HTERT RPE-1 (cell line): Measurements from ENCODE around the gene PEX14.
"Not testable (repeated sequence)": the region's sequence is repeated elsewhere in the genome, so short reads cannot be mapped to it uniquely, and the experiment has no call there.

Source experiments
- in situ Hi-C: fragments of 300-500 bp; cut with MboI; formaldehyde crosslinking; loops from 4 replicates; pipeline ENCODE4 v1.14.3; 2020; ENCODE audit warnings: low sequenced_read_pairs

Gene PEX14, protein sequence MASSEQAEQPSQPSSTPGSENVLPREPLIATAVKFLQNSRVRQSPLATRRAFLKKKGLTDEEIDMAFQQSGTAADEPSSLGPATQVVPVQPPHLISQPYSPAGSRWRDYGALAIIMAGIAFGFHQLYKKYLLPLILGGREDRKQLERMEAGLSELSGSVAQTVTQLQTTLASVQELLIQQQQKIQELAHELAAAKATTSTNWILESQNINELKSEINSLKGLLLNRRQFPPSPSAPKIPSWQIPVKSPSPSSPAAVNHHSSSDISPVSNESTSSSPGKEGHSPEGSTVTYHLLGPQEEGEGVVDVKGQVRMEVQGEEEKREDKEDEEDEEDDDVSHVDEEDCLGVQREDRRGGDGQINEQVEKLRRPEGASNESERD

GRCh38 chr1:10474613-10475507 lies at the start of gene PEX14:
Gene PEX14 (plus strand): TSS chr1:10474950. CDS start chr1:10474967, 17 bp downstream.
- in situ Hi-C loops = no loop called here

DNA sequence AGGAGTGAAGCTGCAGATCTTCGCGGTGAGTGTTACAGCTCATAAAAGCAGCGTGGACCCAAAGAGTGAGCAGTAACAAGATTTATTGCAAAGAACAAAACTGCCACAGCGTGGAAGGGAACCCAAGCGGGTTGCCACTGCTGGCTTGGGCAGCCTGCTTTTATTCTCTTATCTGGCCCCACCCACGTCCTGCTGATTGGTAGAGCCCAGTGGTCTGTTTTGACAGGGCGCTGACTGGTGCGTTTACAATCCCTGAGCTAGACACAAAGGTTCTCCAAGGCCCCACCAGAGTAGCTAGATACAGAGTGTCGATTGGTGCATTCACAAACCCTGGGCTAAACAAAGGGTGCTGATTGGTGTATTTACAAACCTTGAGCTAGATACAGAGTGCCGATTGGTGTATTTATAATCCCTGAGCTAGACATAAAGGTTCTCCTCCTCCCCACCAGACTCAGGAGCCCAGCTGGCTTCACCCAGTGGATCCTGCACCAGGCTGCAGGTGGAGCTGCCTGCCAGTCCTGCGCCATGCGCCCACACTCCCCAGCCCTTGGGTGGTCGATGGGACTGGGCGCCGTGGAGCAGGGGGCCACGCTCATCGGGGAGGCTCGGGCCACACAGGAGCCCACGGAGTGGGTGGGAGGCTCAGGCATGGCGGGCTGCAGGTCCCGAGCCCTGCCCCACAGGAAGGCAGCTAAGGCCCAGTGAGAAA lies 48.8 kb upstream of the PEX14 start:
- in situ Hi-C loops = not testable (repeated sequence)

DNA sequence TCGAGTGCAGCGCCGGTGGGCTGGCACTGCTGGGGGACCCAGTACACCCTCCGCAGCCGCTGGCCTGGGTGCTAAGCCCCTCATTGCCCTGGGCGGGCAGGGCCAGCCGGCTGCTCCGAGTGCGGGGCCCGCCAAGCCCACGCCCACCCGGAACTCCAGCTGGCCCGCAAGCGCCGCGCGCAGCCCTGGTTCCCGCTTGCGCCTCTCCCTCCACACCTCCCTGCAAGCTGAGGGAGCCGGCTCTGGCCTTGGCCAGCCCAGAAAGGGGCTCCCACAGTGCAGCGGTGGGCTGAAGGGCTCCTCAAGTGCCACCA lies 48.3 kb upstream of the PEX14 start:
- in situ Hi-C loops = not testable (repeated sequence)

DNA sequence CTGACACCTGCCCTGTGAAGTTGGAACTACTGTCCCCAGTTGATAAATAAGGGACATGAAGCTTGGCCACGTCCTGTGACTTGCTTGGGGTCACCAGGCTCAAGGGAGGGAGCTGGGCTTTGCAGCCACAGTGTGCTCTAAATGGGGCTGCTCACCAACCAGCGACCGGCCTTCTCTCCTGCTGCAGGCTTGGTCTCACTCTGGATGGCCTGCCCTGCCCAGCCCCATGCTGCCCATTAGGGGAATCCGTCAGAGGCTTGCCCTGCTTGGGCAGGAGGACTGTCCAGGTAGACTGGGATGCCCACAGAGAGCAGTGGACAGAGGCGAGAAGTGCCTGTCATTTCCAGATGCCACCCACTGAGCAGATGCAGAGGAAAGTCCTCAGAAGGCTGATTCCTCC lies 45.8 kb upstream of the PEX14 start:
- in situ Hi-C loops = no loop called here

DNA sequence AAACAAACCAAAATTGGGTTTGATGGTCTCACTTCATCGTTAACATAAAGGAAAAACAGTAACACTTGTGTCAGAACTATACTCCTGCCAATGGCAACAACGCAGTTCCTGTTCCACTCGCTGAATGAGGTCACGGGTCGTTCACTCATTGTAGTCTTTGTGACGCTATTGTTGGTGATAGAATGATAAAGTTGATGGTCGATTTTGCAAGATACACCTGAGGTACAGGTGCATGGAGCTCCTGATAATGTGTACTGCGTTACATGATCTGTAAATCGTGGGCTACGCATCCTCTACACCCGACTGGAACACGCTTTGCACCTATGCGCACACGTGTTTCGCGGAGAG lies 44.9 kb upstream of the PEX14 start:
- in situ Hi-C loops = no loop called here

GRCh38 chr1:10430216-10431069 lies 44.3 kb upstream of the PEX14 start, which contains the start of gene CENPS:
Gene CENPS (plus strand): TSS chr1:10430433. CDS start chr1:10430518, 85 bp downstream.
- in situ Hi-C loops = no loop called here

- in situ Hi-C loops = no loop called here
Measured at GRCh38 chr1:10431070-10431730, 43.5 kb upstream of the PEX14 start.

DNA sequence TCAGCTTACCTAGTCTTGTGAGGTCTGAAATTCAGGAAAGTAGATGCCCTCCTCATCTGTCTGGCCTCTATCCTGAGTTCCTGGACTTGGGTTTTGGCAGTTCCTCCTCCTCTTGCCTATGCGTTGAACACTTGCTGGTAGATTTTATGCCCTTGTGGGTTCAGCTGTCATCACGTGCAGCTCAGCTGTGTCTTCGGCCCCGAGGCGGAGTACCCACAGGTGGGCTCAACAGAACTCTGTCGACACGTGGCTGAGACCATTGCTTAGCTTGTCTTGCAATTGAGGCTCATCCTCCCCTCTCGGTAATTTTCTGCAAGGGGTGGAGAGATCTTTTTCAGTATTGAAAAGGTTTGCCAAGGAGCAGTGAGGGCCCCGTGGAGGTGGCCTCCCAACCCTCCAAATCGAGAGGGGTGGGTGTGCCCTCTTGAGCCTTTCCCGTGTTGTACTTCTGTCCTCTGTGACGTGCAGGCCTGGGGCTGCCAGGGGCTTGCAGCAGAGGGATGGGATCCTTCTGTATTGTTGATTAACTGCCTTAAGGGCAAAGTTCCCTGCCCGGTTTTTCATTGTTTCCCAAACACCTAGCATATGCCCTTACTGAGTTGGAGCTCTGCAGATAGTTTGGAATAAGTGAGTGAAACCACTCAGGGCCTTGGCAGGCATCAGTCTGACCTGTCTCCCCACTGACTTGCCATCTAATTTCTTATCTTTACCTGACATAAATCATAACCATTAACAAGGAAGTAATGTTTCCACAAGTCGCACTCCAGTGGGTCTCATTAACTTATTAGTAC lies 41.6 kb upstream of the PEX14 start:
- in situ Hi-C loops = no loop called here

GRCh38 chr1:10433790-10434189 lies 41.0 kb upstream of the PEX14 start:
- in situ Hi-C loops = no loop called here

DNA sequence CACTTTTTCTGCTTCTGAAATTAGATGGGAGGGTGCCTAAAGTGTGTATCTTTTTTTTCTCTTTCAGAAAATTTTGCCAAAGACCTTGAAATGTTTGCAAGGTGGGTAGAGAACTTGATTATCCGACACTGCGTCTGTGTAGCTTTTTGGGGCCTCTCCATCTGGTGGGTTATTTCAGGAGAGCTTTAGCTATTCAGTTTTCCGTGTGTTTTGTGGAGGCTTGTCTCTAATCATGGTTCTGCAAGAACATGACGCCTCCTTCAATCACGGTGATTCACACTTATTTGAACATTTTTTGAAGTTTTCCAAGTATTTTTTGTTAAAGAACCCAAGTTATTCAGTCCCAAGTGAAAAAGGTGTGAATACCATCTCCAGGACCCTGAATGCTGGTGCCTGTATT lies 40.2 kb upstream of the PEX14 start:
- in situ Hi-C loops = no loop called here

DNA sequence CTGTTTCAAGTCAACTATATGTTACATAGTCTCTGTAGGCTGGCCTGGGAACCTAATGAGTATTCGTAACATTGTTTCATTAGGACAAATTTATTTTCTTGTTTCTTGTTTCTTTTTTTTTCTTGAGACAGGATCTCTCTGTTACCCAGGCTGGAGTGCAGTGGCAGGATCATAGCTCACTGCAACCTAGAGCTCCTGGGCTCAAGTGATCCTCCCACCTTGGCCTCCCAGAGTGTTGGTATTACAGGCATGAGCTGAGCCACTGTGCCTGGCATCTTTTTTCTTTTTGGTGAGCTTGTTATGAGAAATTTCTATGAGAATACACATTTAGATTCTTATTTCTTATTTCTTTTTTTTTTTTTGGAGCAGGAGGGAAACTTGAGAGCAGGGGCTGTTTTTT lies 37.7 kb upstream of the PEX14 start:
- in situ Hi-C loops = no loop called here

DNA sequence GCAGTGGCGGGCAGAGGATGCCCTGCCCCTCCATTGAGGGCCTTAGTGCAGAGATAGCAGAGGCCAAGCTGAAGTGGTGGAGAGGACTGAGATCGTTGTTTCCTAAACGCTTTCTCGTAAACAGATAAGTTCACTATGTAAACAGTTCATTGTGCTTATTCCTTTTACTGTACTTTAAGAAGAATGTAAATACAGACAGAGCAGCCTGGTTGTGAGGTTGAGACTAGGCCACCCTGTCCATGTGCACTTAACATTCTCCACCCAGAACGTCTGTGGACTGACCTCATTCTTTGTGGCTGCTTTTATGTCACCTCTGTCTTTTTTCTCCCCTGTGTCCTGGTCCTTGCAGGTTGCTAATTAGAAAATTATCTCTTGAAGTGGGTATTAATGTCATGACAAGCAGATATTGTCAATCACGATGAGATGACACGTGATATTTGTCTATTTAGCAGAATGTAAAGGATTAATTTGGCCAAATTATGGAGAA lies 36.0 kb upstream of the PEX14 start:
- in situ Hi-C loops = no loop called here

DNA sequence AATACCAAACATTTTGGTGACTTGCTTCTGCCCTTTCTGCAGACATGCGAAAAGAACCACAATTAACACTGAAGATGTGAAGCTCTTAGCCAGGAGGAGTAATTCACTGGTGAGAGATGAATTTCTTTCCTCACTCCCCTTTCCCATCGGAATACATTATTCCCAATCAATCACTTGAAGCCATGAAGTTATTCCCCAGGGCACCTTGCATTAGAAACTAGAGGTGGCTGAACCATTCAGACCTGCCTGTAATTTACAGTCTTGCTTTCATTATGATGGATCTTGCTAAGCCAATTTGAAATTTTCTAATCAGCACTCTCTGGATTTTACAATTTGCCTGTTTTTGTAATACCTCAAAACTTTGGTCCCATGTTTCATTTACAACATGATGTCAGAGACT lies 34.4 kb upstream of the PEX14 start:
- in situ Hi-C loops = no loop called here

GRCh38 chr1:10440794-10441193 lies 34.0 kb upstream of the PEX14 start:
- in situ Hi-C loops = no loop called here

DNA sequence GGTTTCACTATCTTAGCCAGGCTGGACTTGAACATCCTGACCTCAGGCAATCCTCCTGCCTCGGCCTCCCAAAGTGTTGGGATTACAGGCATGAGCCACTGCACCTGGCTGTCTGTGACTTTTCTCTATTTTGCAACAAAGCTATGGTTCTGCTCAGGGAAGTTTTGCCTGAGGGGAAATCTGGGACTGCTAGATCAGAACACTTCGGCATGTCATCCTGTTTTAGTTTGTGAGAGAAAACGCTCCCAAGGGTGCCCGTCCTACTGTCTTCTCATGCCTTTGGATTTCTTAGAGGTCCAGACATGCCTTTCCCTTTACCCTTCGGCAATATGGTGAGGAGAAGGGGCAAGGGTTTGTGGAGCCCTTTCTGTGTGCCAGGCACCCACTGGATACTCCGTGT lies 30.5 kb upstream of the PEX14 start:
- in situ Hi-C loops = no loop called here

DNA sequence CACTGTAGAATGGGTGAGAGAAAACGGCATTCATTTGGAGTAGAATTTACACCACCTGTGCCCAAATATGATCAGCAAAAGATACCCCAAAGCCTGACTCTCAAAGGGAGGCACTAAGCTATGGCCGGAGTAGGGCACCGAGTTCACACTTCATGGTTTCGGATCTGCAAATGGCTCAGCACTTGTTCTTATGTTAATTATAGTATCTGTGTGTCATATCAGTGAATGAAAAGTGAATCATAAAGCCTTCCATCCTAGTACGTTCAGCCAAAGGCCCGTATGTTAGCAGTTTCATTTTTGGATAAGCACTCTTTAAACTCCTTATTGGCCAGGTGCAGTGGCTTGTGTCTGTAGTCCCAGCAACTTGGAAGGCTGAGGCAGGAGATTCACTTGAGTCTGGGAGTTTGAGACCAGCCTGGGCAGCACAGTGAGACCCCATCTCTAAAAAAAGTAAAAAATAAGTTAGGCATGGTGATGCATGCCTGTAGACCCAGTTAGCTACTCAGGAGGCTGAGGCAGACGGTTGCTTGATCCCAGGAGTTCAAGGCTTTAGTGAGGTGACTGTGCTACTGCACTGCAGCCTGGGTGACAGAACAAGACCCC lies 29.9 kb upstream of the PEX14 start:
- in situ Hi-C loops = no loop called here

DNA sequence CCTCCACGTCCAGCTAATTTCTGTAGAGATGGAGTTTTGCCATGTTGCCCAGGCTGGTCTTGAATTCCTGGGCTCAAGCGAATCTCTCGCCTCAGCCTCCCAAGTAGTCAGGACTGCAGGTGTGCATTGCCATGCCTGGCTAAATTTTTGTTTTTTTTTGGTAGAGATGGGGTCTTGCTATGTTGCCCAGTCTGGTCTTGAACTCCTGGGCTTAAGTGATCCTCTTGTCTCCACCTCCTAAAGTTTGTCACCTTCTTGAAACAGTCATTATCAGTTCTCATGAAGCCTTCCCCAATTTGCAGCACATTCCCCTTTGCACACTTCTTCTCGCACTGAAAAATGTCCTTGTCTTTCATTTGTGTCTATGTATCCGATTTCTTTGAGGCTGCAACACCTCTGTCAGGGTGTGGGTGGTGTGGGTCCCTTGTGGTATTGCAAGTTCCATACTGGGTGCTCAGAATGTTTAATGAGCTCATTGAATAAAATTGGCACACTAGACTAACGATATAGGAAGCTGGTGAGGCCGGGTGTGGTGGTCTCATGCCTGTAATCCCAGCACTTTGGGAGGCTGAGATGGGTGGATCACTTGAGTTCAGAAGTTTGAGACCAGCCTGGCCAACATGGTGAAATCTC lies 27.8 kb upstream of the PEX14 start:
- in situ Hi-C loops = no loop called here

- in situ Hi-C loops = no loop called here
Measured at GRCh38 chr1:10449751-10450150, 25.0 kb upstream of the PEX14 start, which contains the start of gene CORT. Gene CORT (plus strand): TSS chr1:10450031. CDS start chr1:10450224, 193 bp downstream.
